Stimulated activated CD8-positive, alpha-beta memory T cell treated with anti-CD3 and anti-CD28 coated beads, Interleukin-7, amount 100 ng/mL, for 4 hours (primary cell): ENCODE results near the gene XAF1.
"Not testable (repeated sequence)": the region's sequence is repeated elsewhere in the genome, so short reads cannot be mapped to it uniquely, and the experiment has no call there.

Source experiments
- DNase-seq, 2 donors: peaks; one replicate each; pipeline ENCODE4 v3.0.0-alpha.2; 2020; ENCODE audit warnings: low read depth in 2 of 2

The XAF1 gene

DNA sequence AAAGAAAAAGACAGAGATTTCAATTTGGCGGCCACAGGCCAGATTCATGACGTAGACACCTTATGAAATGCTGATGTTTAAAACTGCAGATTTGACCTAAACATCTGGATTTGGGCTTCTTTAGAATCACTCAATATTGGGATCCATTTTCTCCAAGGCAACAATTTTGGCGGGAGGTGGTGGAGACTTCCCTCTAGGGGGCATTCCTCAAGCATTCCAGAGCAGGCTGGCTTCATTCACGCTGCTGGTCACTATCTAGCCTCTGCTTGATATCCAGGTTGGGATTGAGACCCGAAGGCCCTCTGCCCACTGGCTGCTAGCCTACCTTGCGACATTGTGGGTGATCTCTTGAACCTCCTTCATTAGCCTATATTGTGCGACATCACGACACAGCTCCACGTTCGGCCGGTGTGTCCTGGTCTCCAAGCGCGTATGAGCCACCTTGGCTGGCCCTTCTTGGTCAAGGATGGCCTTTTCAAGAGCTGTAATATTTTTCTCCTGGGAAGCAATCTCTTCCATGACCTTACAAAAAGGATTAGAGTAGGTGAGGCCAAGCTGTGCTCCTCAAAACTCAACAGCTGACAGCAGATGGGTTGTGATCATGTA, 44.7 kb downstream of the XAF1 start:
- no peak for DNase-seq

DNA sequence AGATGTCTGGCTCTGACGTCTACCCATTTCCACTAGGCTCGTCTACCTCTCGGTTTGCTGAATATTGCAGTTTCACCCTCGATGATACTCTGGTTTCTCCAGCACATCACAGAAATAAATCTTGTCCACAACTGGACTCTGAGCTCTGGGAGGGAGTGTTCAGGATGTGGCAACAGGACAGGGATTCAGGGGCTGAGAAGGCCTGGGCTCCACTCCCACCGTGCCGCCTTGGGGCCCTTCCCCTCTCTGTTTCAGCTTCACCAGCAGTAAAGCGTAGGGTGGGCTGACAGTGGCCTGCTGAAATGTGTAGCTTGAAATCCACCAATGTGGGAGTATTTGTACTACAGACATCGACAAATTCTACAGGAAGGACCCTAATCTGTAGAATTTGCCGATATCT, 55.7 kb downstream of the XAF1 start:
- DNase-seq = no peak

DNA sequence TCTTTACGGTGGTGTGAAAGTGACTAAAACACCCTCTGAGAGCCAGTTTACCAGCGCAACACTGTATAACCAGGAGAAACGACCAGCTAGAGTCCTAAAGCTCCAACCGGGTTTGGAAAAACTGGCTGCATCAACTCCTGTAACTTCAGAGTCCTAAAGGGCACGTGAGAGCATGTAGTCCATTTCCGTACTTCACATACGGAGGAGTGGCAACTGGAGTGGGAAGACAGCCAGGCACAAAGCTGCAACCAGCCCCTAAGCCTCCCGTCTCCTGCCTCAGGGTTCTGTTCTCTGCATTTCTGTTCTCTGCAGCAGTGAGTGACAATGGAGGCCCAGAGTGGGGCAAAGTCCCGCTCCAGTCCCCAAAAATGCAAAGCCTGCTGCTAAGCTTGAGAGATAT, 56.4 kb downstream of the XAF1 start:
- DNase-seq = no peak

DNA sequence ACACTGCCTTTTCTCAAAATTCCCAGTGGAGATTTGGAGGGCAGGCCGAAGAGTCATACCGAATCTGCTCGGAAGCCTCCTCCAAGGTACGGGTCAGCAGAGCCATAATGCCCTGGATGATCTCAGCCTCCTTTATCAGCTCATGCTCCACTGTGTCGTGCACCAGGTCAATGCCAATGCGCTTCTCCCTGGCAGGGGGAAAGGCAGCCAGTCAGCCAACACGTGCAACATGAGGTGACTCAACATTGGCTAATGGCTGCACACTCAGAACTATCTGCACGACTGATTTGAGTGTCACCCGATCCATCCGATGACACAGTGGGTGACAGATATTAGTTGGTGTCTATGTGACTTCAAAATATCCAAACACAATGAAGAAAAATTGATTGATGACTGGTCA, 59.9 kb downstream of the XAF1 start:
- no peak for DNase-seq

DNA sequence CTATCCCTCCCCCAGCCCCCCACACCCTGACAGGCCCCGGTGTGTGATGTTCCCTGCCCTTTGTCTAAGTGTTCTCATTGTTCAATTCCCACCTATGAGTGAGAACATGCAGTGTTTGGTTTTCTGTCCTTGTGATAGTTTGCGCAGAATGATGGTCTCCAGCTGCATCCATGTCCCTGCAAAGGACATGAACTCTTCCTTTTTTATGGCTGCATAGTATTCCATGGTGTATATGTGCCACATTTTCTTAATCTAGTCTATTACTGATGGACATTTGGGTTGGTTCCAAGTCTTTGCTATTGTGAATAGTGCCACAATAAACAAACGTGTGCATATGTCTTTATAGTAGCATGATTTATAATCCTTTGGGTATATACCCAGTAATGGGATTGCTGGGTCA, 60.5 kb downstream of the XAF1 start:
- DNase-seq = not testable (repeated sequence)

DNA sequence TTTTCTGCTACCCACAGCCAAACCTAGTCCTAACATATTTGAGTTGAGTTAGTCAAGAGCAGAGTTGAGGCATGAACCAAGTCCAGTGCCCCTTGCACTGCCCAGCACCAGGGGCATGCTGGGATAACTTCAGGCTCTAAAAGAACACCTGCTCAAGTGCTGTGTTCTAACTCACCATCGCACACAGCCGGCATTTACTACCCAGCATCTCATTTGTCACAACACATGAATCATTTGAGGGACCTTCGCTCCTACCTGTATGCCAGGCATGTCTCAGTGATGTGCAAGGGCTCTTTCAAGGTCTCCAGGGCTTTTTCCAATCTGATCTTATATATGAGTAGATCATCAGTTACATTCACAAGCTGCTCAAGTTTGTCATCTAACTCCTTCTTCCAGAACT, 63.1 kb downstream of the XAF1 start:
- DNase-seq = no peak

DNA sequence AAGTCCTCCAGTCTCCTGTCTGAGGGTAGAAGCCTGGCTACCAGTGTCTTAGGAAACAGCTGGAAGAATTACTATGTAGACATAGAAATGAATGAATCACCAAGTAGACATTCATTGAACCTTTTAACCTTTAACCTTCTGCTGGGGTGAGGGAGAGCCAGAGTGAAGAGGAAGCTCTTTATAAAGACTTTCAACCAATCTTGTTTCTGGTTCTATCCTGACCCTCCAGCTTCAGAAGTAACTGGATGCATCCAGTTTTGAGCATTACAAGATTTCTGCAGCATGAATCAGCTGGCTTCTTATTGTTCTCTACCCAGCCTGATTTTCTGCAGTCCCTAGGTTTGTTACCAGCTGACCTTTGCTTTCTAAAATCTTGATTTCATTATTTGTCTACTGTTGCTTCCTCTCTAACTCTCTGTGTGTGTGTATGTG, 67.2 kb downstream of the XAF1 start:
- no peak for DNase-seq
